ENCODE results near the gene PCDHB12. TPM values are rescaled to one million over a fixed set of nuclear protein-coding genes. Genes with fewer than 3 reads are reported as not detected.

The PCDHB12 gene
- total and polyA plus RNA-seq, 9 of the 15 experiments (the other 6 are each of a cell fraction or from before 2014, with no cell fraction given) = not detected

DNA sequence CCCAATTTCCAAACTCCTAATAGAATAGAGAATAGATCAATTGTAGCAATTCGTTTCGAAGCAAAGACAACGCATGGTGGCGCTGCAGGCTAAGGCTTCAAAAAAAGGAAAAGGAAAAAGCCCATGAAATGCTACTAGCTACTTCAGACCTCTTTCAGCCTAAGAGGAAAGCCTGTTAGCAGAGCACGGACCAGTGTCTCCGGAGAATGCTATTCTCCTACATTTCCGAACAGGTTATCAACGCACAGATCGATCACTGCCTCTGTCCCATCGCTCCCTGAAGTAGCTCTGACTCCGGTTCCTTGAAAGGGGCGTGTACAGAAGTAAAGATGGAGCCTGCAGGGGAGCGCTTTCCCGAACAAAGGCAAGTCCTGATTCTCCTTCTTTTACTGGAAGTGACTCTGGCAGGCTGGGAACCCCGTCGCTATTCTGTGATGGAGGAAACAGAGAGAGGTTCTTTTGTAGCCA is 36.8 kb downstream of the PCDHB12 start, which contains the start of gene PCDHB15:
PCDHB15 (plus strand) TSS at position 146 of the 468 bp plus-strand sequence; CDS start at position 330, 184 bp downstream.
- WGBS (ENCODE audit: insufficient coverage, low coverage, missing lambda C conversion rate) = under 1% methylated on average over 16 of the region's 16 CpGs
- ATAC-seq = peak; percentile 58
- H3K27ac ChIP-seq (ENCODE audit: extremely low read depth, low read depth, low read length) = no peak within 1 kb of the TSS
- no peaks in the 10 kb centered on the region for H3K36me3 ChIP-seq (ENCODE audit: control insufficient read depth, insufficient read depth, low read length)
- peaks cover 0 to 10% of the 10 kb centered on the region in 2 experiments; a peak in 1 of 5 replicates for H3K4me1 ChIP-seq (replicated peaks in 1 of 2; ENCODE audit: control insufficient read depth in 2 of 2, insufficient read depth in 2 of 2, low read length in 2 of 2)
- BruUV-seq (replicated peaks) = no TSS peak
- peak within 1 kb of the TSS; percentile 77; the same call in 1 of the 2 replicates for H2AFZ ChIP-seq (ENCODE audit: low read depth, low read length)
- H3K79me2 ChIP-seq (ENCODE audit: control insufficient read depth, insufficient read depth, low read length) = no peaks in the 10 kb centered on the region
- in situ Hi-C loops (cut with MboI) (no loop called here), intact Hi-C loops (cut with micrococcal nuclease) (loop anchor here (2.0 kb wide), 1 partner anchor 320 kb away; no protein-coding TSS in a partner anchor)
- ChIA-PET CTCF (ENCODE audit: low intra/inter-chr PET ratio) (interaction anchor here (0.6 kb wide), 2 partner anchors 313 to 336 kb away, joined by 3 read pairs; no protein-coding TSS in a partner anchor), POLR2A (interaction anchor here (0.6 kb wide), 2 partner anchors 75 to 241 kb away, joined by 3 read pairs; partner anchors contain the start of gene TAF7)
- H3K27me3 ChIP-seq (ENCODE audit: control insufficient read depth in 2 of 2, insufficient read depth in 2 of 2, low read length in 2 of 2) = peaks cover 0 to 16% of the 10 kb centered on the region in 2 experiments; a peak in 2 of 5 replicates
- H3K9me1 ChIP-seq (ENCODE audit: control insufficient read depth, insufficient read depth, low read length) = no peaks in the 10 kb centered on the region
- no peak for FAIRE-seq
- peak within 1 kb of the TSS; percentile 14; the same call in 1 of the 2 replicates for H3K4me3 ChIP-seq
- peak within 1 kb of the TSS; percentile 73 for H3K4me2 ChIP-seq (ENCODE audit: insufficient read depth, low read length)
- DNase-seq (ENCODE audit: extremely low read depth in 1 of 4, low spot score in 3 of 4) = peak; percentile 11 to 44 (median 17)
- H3K9ac ChIP-seq (ENCODE audit: insufficient read depth in 1 of 2, low read depth in 2 of 2, low read length in 2 of 2) = no peak within 1 kb of the TSS
- H4K20me1 ChIP-seq (replicated peaks; ENCODE audit: control insufficient read depth, insufficient read depth, low read length) = no peaks in the 10 kb centered on the region
- no peaks in the 10 kb centered on the region for H3K9me3 ChIP-seq (replicated peaks; ENCODE audit: control insufficient read depth, insufficient read depth, low read depth, low read length)
- TF ChIP-seq, protein P1, sequence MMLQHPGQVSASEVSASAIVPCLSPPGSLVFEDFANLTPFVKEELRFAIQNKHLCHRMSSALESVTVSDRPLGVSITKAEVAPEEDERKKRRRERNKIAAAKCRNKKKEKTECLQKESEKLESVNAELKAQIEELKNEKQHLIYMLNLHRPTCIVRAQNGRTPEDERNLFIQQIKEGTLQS (IDR thresholded peaks at IDR 0.05) = peak; percentile 33; the same call in 1 of the 2 replicates
- TF ChIP-seq, protein P1 (CRISPR knock-in tag; conservative IDR thresholded peaks at IDR 0.05) = no peak
- TF ChIP-seq ELF2 (CRISPR knock-in tag; IDR thresholded peaks at IDR 0.05) (no peak), ZNF311 (CRISPR knock-in tag; IDR thresholded peaks at IDR 0.05) (no peak), ZNF224 (CRISPR knock-in tag; IDR thresholded peaks at IDR 0.05) (no peak), ELF4 (CRISPR knock-in tag; IDR thresholded peaks at IDR 0.05) (no peak), SMC3 (conservative IDR thresholded peaks at IDR 0.05; ENCODE audit: insufficient read depth, low read depth, low read length) (0 out of 2 replicates have a peak, but pooled peaks have one; percentile 12), RAD21 (CRISPR knock-in tag; conservative IDR thresholded peaks at IDR 0.05 in 1 of 2, IDR thresholded peaks at IDR 0.05 in 1 of 2) (peak; percentile 40 to 57; a peak in 3 of 4 replicates)
- TF ChIP-seq, protein P2, sequence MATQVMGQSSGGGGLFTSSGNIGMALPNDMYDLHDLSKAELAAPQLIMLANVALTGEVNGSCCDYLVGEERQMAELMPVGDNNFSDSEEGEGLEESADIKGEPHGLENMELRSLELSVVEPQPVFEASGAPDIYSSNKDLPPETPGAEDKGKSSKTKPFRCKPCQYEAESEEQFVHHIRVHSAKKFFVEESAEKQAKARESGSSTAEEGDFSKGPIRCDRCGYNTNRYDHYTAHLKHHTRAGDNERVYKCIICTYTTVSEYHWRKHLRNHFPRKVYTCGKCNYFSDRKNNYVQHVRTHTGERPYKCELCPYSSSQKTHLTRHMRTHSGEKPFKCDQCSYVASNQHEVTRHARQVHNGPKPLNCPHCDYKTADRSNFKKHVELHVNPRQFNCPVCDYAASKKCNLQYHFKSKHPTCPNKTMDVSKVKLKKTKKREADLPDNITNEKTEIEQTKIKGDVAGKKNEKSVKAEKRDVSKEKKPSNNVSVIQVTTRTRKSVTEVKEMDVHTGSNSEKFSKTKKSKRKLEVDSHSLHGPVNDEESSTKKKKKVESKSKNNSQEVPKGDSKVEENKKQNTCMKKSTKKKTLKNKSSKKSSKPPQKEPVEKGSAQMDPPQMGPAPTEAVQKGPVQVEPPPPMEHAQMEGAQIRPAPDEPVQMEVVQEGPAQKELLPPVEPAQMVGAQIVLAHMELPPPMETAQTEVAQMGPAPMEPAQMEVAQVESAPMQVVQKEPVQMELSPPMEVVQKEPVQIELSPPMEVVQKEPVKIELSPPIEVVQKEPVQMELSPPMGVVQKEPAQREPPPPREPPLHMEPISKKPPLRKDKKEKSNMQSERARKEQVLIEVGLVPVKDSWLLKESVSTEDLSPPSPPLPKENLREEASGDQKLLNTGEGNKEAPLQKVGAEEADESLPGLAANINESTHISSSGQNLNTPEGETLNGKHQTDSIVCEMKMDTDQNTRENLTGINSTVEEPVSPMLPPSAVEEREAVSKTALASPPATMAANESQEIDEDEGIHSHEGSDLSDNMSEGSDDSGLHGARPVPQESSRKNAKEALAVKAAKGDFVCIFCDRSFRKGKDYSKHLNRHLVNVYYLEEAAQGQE (IDR thresholded peaks at IDR 0.05; ENCODE audit: borderline replicate concordance) = peak; percentile 33; the same call in 1 of the 2 replicates
- TF ChIP-seq, protein P2 (CRISPR knock-in tag; IDR thresholded peaks at IDR 0.05; ENCODE audit: low read depth) = no peak
- TF ChIP-seq, protein P3, sequence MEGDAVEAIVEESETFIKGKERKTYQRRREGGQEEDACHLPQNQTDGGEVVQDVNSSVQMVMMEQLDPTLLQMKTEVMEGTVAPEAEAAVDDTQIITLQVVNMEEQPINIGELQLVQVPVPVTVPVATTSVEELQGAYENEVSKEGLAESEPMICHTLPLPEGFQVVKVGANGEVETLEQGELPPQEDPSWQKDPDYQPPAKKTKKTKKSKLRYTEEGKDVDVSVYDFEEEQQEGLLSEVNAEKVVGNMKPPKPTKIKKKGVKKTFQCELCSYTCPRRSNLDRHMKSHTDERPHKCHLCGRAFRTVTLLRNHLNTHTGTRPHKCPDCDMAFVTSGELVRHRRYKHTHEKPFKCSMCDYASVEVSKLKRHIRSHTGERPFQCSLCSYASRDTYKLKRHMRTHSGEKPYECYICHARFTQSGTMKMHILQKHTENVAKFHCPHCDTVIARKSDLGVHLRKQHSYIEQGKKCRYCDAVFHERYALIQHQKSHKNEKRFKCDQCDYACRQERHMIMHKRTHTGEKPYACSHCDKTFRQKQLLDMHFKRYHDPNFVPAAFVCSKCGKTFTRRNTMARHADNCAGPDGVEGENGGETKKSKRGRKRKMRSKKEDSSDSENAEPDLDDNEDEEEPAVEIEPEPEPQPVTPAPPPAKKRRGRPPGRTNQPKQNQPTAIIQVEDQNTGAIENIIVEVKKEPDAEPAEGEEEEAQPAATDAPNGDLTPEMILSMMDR (IDR thresholded peaks at IDR 0.05 in 2 of 3, conservative IDR thresholded peaks at IDR 0.05 in 1 of 3; ENCODE audit: insufficient read depth in 2 of 3, low read depth in 1 of 3, low read length in 3 of 3) = peak; percentile 38 to 67 (median 63); a peak in 5 of 6 replicates
